Stimulated activated CD8-positive, alpha-beta memory T cell treated with anti-CD3 and anti-CD28 coated beads, Interleukin-7, amount 100 ng/mL, for 1 hour (primary cell): Measurements from ENCODE around the gene CD99L2.
"Not testable (repeated sequence)": the region's sequence is repeated elsewhere in the genome, so short reads cannot be mapped to it uniquely, and the experiment has no call there.

Source experiments
- DNase-seq, 2 donors: peaks; one replicate each; pipeline ENCODE4 v3.0.0-alpha.2; 2020; ENCODE audit warnings: low read depth in 2 of 2

The CD99L2 gene

DNA sequence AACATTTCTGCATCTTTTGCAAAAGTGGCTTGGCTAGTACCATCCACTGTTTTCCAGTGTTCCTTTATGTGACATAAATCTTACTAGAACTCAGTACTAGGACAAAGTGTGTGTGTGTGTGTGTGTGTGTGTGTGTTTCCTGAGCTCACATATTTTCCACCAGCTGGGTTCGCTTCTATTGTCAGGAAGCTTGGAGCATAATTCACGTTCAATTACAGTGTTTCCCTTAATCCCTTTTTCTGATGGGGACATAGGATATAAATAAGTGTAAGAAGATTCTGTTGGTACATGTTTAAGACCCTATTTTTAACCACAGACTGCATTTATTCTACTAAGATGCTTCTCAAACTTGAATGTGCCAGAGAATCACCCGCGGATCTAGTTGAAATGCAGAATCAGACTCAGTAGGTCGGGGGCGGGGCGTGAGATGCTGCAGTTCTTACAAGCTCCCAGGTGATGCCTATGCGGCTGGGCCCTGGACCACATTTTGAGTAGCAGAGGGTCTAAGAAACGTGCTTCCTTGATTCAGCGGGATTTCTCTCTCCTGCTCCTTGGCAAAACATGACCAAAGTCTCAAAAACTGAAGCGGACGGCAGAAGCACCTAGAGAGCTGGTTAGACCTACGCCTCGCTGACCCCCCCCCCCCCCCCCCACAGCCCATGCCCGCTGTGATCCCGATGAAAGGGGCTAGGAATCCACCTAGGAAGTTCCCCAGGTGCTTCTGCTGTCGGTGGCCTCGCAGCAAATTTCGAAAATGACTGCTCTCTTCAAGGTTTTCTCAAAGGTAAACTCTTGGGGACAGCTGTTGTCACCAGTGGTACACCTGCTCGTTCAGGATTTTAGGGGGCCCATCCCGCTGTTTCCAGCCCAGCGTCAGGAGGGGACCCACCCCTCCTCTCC is 797 bp downstream of the CD99L2 start:
- no peak for DNase-seq

DNA sequence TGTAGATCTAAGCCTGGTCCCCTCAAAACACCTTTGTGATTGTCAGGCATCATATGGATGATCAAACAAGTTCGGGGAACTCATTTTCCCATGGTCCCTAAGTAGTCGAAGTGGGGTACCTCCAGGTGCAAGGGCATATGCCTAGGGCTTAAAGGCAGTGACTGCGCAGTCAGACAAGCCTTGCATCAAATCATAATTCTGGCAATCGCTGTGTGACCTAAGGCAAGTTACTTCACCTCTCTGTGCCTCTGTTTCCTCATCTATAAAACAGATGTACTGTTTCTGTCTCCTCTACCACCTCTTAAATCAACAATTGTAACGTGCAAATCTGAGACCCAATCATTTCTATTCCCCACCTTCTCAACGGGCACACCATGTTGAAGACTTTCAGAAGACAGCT is 1.8 kb downstream of the CD99L2 start:
- DNase-seq, result no peak

DNA sequence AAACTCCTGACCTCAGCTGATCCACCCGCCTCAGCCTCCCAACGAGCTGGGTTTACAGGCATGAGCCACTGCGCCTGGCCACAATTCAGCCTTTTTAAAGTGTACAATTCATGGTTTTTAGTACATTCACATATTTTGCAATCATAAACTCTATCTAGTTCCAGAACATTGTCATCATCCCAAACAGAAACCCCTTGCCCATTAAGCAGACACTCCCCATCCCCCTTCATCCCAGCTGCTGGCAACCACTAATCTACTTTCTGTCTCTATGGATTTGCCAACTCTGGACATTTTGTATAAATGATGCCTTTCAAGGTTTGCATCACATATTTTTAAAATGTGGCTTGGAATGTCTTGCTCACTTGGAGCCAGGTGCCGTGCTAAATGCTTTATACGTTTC is 4.5 kb downstream of the CD99L2 start:
- DNase-seq, result no peak

DNA sequence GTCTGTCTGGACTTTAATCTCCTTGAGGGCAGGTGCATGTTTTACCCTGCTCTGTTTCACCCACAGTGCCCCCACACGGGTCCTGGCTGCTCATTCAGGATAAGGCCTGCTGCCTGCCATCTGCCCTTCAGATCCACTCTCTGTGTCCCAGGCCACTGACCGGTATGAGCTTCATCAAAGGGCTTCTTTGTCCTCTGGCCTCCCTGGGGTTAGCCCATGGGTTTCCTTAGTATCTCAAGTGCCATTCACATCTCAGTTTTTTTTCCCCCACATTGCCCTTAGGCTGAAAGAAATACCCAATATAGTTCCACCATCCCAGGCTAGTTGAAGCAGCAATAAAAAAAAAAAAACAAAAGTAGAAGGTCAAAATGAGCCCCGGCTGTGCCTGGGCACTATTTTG is 9.3 kb downstream of the CD99L2 start:
- DNase-seq, result no peak

DNA sequence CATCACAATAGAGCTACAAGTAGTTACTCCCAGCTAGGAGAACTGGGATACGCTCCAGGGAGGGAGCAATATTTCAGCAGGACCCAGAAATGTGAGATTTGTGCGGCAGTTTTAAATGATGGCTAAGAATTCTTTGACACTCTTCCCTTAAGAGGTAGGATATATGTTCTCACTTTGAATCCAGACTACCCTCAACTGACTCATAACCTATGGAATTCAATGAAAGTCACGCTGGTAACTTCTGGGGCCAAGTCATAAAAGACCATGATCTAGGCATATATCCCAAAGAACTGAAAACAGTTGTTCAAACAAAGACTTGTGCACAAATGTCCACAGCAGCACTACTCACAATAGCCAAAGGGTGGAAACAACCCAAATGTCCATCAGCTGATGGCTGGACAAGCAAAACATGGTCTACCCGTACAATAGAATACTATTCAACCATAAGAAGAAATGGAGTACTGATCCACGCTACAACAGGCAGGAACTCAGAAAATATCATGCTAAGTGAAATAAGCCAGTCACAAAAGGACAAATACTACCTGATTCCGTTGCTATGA is 10.5 kb downstream of the CD99L2 start:
- no peak for DNase-seq

DNA sequence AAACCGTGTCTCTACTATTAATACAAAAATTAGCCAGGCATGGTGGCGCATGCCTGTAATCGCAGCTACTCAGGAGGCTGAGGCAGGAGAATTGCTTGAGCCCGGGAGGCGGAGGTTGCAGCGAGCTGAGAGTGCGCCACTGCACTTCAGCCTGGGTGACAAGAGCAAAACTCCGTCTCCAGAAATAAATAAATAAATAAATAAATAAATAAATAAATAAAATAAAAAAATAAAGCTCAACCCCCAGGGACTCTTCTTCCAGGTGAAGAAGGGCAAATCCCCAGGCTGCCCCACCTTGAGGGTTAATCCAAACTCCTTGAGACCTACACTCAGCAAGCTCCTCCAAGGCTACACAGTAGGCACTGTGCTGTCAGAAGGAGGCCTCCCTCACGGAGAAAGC is 11.2 kb downstream of the CD99L2 start:
- not testable (repeated sequence) for DNase-seq

DNA sequence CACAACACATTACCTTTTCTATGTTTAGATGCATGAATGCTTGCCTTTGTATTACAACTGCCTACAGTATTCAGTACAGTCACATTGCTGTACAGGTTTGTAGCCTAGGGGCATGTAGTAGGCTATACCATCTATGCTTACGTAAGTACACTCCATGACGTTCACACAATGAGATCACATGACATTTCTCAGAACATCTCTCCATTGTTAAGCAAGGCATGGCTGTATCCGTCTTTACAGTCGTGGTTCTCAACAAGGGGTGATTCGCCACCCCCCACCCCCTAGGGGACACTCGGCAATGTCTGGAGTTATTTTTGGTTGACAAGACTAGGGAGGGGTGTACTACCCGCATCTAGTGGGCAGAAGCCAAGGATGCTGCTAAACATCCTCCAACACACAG is 12.1 kb downstream of the CD99L2 start:
- DNase-seq, result no peak

DNA sequence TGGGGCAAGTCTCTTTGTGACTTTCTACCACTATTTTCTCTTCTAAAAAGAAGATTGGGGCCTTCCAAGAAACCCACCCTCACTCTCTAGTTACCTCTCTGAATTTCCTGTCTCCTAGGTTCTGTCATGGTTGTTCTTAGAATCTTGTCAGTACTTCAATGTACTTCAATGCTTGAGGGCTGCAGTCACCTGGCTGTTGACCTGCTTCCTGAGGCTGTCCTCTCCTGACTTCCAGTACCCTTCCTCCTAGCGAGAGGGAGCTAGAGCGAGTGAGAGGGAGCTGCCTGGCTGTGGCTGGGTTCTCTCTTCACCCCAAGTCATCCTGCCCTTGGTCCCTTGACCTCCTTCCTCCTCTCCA is 17.7 kb downstream of the CD99L2 start:
- no peak for DNase-seq

DNA sequence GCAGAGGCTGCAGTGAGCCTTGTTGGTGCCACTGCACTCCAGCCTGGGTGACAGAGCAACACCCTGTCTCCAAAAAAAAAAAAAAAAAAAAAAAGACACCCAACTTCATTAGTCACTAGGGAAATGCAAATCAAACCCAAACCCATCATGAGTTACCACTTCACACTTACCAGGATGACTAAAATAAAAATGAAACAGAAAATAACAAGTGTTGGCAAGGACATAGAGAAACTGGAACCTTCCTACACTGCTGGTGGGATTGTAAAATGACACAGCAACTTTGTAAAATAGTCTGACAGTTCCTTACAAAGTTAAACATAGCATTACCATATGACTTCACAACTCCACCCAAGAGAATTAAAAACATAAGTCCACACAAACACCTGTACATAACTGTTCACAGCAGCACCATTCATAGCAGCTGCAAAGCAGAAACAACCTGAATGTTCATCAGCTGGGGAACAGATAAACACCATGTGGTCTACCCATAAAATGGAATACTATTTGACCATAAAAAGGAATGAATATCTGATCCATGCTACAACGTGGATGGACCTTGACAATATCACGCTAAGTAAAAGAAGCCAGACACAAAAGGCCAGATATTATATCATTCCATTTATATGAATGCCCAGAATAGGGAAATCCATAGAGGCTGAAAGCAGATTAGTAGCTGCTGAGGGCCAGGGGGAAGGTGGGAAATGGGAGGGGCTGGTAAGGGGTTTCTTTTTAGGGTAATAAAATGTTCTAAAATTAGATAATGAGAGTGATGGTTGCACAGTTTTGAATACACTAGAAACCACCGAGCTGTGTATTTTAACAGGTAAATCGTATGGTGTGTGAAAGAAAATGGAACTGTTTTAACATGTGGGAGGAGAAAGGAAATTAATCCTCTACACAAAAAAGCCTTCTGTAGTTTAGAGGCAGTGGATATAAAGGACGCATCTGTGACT is 18.3 kb downstream of the CD99L2 start:
- no peak for DNase-seq

DNA sequence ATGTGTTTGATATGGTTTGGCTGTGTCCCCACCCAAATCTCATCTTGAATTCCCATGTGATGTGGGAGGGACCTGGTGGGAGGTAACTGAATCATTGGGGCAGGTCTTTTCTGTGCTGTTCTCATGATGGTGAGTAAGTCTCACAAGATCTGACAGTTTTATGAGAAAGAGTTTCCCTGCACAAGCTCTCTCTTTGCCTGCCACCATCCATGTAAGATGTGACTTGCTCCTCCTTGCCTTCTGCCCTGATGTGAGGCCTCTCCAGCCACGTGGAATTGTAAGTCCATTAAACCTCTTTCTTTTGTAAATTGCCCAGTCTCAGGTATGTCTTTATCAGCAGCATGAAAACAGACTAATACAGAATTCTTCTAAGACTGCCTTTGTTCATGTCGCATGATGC is 22.8 kb downstream of the CD99L2 start:
- not testable (repeated sequence) for DNase-seq

DNA sequence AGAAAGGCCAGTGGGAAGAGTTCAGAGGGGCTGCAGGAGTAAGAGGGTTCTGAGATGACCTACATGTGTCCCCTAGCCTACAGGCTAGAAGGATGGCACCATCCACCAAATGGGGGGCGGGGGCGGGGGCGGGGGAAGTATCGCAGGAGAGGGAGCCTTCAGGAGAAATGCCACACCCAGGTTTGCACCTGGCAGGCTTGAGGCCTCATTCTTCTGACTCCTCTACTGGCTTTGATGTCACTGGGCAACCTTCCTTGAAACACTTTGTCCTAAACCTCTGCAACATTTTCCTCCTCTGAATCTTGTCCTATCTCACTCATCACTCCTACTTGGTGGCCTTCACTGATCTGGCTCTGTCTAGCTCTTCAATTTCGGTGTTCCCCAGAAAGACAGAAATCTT is 24.0 kb downstream of the CD99L2 start:
- DNase-seq, result no peak

DNA sequence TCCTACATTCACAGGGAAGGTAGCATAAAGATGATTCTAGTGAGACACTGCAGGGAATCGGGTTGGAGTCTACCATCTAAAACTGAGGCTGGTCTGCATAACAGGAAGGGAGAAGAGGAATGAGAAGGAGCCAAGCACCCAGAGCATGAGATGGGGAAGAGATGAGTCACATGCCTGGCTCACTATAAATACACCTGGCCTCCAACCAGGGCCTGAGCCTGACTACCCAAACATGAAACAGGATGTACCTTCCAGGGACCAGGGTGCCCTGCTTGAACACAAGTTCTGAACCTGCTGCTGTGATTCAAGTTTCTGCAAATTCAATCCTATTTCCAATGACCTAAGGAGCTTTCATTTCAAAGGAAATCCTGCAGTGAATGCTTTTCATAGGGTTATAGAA is 24.9 kb downstream of the CD99L2 start:
- no peak for DNase-seq

DNA sequence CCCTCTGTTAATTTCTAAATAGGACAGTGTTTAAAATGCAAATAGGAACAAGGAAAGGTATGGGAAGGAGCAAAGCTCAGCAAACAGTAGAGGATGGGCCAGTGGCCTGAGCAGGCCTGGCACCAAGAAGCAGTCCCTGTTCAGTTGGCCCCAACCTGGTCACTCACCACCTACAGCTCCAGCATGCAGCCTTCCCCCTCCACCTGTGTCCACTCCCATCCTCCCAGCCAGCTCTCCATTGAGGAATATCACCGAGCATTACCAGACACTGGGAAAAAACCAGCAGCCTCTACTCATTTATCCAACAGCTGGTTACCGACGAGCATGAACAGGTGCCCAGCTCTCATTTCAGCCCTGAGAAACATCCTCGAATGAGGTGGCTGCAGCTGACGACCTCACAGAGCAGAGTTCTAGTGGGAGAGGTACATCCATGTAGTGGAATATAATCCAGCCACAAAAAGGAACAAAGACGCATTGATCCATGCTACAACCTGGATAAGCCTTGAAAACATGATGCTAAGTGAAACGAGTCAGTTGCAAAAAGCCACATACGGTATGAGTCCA is 25.6 kb downstream of the CD99L2 start:
- no peak for DNase-seq

DNA sequence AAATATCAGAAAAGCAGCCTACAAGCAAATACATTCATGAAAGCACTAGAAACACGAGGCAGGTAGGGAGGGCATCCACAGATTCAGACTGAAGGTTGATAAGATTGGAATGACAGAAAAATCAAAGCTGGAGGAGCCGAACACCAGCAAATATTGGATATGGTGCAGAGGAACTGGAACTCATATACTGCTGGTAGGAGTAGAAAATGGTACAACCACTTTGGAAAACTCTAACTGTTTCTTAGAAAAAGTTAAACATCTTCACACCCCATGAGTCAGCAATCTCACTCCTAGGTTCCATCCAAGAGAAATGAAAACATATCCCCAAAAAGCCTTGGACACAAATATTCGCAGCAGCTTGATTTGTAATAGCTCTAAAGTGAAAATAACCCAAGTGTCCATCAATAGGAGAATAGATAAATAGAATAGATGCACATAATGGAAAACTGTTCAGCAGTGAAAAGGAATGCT is 27.1 kb downstream of the CD99L2 start:
- no peak for DNase-seq

DNA sequence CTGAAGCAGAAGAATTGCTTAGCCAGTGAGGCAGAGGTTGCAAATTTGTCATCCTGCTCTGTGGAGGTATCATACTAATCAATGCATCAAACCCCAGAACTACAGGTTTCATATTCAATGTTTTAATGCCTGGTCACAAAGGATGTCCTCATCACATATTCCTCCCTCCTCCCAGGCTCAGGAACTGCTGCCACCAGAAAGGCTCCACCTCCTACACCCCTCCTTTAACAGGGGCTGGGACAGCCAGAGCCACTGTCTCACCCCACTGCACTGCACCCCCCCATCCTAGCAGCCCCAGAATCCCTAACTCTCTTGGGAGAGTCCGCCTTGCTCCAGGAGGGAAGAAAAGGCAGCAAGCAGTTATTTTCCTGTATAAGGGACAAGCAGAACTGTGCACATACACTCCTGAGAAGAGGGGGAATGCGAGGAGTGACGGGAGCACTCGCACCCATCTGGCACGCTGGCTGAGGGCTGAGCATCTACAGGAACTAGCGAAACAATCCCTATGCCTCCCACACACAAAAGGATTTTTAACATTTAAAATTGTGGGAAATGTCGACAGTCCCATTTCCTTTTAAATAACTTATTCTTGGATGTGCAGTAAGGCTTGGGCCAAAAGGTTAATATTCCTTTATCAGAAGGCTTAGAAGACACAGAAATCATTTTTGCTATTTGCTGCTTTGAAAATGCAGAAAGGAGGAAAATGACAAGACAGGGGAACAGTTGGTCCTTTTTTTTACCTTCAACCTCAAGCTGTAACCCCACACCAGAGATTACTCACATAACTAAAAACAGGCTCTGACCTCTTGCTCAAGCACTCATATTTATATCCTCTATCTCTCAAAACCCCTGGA is 27.8 kb downstream of the CD99L2 start:
- no peak for DNase-seq

DNA sequence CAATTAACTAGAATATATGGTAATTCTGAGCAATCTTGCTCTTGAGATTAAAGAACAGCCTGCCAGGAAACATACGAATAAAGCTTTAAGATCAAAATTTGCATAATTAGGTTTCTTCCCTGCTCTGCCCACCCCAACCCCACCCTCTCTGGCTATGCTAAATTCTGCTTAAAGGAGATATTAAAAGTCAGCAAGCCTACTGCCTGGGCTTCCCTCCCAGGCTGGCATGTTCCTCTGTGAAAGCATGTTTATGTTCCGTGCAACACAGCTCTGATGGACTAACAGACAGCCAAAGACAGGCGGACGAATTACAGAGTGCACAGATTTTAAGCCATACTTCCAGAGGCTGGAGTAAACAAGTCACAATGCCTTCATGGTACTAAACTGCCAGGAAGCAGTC is 28.4 kb downstream of the CD99L2 start:
- DNase-seq, result no peak

DNA sequence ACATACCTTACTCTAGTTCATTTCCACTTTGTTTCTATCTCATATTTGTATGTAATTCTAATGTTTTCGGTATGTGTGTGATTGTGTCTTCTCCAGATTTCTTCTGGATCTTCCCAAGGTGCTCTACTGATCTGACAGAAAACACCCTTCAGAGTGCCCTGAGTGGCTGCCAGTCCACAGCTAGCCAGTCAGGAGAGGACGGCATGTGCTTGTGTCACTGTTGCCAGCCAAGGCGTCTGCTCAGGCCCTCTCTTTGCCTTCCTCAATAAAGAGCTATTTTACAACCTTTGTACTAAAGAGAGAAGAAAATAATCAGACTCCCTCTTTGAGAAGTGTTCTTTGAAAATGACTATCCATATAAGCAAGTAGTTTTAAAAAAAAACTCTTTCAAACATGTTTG is 29.0 kb downstream of the CD99L2 start:
- no peak for DNase-seq

DNA sequence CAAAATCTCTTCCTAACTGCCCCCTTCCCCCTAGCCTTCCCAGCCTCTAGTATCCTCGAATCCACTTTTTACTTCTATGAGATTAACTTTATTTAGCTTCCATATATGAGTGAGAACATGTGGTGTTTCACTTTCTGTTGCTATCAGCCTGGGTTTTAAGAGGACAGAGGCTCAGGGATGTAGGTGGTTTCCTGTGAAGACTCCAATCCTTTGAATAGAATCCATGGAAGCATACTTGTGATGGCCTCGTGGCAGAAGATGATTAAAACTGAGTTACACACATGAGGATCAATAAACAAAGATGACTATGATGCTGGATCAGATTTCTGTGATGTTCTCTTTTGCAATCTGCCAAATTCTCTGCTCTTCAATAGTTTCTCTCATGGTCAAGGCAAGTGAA is 29.8 kb downstream of the CD99L2 start:
- no peak for DNase-seq

DNA sequence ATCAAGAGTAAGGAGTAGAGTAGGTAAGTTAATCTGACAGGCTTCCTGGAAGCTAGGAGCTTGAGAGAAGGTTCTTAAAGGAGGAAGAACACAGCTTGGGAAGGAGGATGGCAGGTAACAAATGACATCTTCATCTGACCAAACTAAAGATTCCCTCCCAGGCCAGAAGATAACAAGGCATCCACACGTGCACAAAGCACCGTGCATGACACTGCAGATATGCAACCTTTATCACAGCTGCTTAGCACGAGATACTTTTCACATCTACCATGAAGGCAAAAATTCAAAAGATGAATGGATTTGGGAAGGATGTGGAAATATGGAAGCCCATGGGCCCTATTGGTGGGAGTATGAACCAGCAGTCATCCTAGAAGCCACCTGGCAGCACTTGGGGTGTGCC is 34.3 kb downstream of the CD99L2 start:
- DNase-seq, result no peak

DNA sequence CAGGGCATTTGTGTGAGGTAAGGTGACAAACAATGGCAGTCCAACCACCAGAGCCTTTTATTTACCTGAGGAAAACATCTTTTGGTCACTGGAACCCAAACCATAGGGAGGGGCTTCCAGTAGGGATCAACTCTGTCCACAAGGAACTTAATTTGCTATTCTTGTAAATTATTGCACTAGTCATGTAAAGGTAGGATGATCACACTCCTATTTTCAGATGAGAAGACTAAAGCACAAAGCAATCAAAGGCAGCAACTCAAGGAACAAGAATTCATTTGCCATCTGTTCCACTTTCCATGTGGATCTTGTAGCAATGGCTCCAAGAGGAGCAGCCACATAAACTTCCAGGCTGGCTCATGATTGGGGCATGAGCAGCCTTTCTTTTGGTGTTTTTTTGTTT is 35.3 kb downstream of the CD99L2 start:
- DNase-seq, result no peak

DNA sequence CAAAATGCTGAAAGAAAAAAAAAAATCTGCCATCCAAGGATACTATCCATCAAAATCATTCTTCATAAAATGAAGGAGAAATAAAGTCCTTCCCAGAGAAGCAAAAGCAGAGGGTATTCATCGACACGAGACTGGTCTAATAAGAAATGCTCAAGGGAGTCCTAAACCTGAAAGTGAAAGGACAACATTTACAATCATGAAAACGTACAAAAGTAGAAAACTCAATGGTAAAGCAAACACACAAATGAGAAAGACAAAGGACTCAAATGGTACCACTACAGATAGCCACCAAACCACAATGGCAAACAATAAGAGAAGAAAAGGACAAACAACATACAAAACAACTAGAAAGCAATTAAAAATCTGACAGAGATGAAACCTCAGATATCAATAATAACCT is 41.0 kb downstream of the CD99L2 start:
- no peak for DNase-seq
